Breast epithelium (tissue), 4 donors: ENCODE data around the gene THSD4. TPM values are rescaled to one million over a fixed set of nuclear protein-coding genes. Genes with fewer than 3 reads are reported as not detected.

Experiments
- DNase-seq, 2 donors: peaks; one replicate each; pipeline ENCODE4 v3.0.0-alpha.2; 2019; ENCODE audit warnings: low spot score in 2 of 2
- H3K27ac ChIP-seq, 2 donors: fragments of 200-600 bp; sonication (generic) in 1 of 2; one replicate each; pipeline ENCODE4 v1.5.1; 2016 to 2019; ENCODE audit warnings: mild to moderate bottlenecking in 1 of 2
- H3K27me3 ChIP-seq, 2 donors: fragments of 200-600 bp; sonication (generic) in 1 of 2; one replicate each; pipeline versions ENCODE4 v1.5.1 to v1.6.0; 2017 to 2019; ENCODE audit warnings: control low read depth in 1 of 2, mild to moderate bottlenecking in 1 of 2
- H3K36me3 ChIP-seq: fragments of 200-600 bp; one replicate; pipeline ENCODE4 v1.5.1; 2019
- H3K4me1 ChIP-seq, 2 donors: fragments of 200-600 bp; sonication (generic); one replicate each; pipeline ENCODE4 v1.5.1; 2016 to 2019; ENCODE audit warnings: control low read depth in 1 of 2
- H3K4me3 ChIP-seq, 3 donors: fragments of 200-600 bp; sonication (generic); 1 replicate in 2 of 3; 2 replicates in 1 of 3; pipeline ENCODE4 v1.5.1; 2016 to 2019; ENCODE audit warnings: mild to moderate bottlenecking in 3 of 3, moderate library complexity in 2 of 3
- H3K9me3 ChIP-seq, 2 donors: fragments of 200-600 bp; sonication (generic) in 1 of 2; one replicate each; pipeline ENCODE4 v1.5.1; 2016 to 2019; ENCODE audit warnings: control low read depth in 1 of 2
- POLR2A ChIP-seq: fragments of 450-650 bp; IDR thresholded peaks from one replicate; pipeline ENCODE4 v1.6.1; 2016; ENCODE audit warnings: antibody characterized with exemption, mild to moderate bottlenecking, moderate library complexity
- POLR2AphosphoS5 ChIP-seq, 3 donors: sonication (generic); formaldehyde crosslinking; IDR thresholded peaks; one replicate each; pipeline ENCODE4 v1.6.1; 2017; ENCODE audit warnings: antibody characterized with exemption in 3 of 3
- intact Hi-C: fragments of 100-400 bp; cut with DNase I; formaldehyde crosslinking; loops from one replicate; pipeline ENCODE4 v1.15.1; 2023; ENCODE audit warnings: low total_unique reads
- total RNA-seq, 3 donors: library from RNA; depleted of rRNA; stranded (reverse); fragments of >200 nt; gene quantifications; one replicate each; pipeline ENCODE4 v1.1.0, GENCODE V29; 2016
- TF ChIP-seq, protein P1 (sequence below), 3 donors: fragments of 450-650 bp; IDR thresholded peaks; one replicate each; pipeline ENCODE4 v1.5.1; 2016 to 2017; ENCODE audit warnings: antibody characterized with exemption in 3 of 3, mild to moderate bottlenecking in 3 of 3, moderate library complexity in 3 of 3

Gene THSD4
- total RNA-seq, 3 donors from 2014 or later = 0.64 to 58.7 (median 41.3) TPM

DNA sequence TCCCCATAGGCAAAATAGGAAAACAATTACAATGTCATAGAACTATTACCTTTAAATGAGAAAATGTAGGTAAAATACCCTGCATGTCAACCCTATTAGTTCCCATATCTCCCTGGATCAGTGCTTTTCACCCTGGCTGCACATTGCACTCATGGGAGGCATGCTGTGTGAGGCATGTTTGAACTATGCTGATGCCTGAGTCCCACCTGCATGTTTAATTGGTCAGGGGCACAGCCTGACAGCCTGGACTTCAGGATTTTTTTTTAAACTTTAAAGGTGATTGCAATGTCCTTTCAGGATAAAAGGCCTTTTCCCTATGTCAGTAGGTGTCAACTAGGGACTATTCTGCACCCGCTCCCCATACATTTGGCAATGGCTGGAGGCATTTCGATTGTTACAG, 559.1 kb downstream of the THSD4 start:
- Histone ChIP-seq H3K4me1 (peaks cover 0 to 5% of the 10 kb centered on the region in 2 donors), H3K27me3 (no peaks in the 10 kb centered on the region), H3K27ac (no peak overlapping the region), H3K9me3 (no peaks in the 10 kb centered on the region), H3K4me3 (no peak overlapping the region), H3K36me3 (no peaks in the 10 kb centered on the region)
- intact Hi-C loops = no loop called here
- TF ChIP-seq, protein P1, sequence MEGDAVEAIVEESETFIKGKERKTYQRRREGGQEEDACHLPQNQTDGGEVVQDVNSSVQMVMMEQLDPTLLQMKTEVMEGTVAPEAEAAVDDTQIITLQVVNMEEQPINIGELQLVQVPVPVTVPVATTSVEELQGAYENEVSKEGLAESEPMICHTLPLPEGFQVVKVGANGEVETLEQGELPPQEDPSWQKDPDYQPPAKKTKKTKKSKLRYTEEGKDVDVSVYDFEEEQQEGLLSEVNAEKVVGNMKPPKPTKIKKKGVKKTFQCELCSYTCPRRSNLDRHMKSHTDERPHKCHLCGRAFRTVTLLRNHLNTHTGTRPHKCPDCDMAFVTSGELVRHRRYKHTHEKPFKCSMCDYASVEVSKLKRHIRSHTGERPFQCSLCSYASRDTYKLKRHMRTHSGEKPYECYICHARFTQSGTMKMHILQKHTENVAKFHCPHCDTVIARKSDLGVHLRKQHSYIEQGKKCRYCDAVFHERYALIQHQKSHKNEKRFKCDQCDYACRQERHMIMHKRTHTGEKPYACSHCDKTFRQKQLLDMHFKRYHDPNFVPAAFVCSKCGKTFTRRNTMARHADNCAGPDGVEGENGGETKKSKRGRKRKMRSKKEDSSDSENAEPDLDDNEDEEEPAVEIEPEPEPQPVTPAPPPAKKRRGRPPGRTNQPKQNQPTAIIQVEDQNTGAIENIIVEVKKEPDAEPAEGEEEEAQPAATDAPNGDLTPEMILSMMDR (IDR thresholded peaks at IDR 0.05) = no peak
- TF ChIP-seq POLR2AphosphoS5 (IDR thresholded peaks at IDR 0.05) (no peak), POLR2A (no peak)
- no peak for DNase-seq

DNA sequence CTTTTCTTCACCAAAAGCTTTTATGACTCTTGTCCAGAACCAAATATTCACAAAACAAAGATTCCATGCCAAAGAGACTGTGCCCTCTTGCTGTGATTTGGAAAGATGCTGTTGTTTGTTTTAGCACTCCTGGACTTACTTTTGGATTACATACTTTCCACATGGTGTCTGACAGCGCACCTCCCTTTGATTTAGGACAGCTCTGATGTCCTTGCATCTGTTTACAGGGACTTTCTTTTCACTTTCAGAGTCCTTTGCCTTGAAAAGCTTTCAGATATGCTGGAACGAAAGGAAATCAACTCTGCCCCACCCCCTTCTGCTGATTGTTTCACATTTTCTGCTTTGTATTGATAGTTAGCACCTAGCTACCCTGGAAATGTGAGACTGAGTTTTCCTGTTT, 562.1 kb downstream of the THSD4 start:
- H3K27me3 ChIP-seq = no peaks in the 10 kb centered on the region
- peaks cover 0 to 5% of the 10 kb centered on the region in 2 donors for H3K4me1 ChIP-seq
- TF ChIP-seq POLR2A (no peak), POLR2AphosphoS5 (IDR thresholded peaks at IDR 0.05) (peak in 1 of 3 donors; percentile 16)
- TF ChIP-seq, protein P1 (IDR thresholded peaks at IDR 0.05) = no peak
- H3K27ac ChIP-seq = peak overlapping the region; percentile 5 to 13
- H3K36me3 ChIP-seq = no peaks in the 10 kb centered on the region
- no peak for DNase-seq
- intact Hi-C loops = no loop called here
- H3K9me3 ChIP-seq = no peaks in the 10 kb centered on the region
- no peak overlapping the region for H3K4me3 ChIP-seq

DNA sequence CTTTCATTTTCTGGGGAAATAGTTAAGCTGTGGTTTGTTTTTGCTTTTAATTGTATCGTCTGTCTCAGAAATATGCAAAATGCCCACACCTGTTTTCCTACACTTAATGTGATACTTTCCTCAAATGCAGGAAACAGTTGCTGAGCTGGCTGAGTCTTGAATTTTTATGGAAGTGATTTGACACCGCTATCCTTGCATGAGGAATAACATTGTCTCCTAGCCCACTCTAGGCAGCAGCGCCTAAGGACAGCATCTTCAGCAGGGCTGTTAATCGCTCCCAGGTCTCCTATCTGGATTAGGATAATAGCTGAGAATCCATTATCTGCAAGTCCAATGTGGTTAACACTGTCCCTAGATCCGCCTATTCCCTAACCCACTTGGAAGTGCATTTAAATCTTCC, 562.5 kb downstream of the THSD4 start:
- Histone ChIP-seq H3K4me1 (peaks cover 0 to 5% of the 10 kb centered on the region in 2 donors), H3K27ac (peak overlapping the region; percentile 5 to 34)

DNA sequence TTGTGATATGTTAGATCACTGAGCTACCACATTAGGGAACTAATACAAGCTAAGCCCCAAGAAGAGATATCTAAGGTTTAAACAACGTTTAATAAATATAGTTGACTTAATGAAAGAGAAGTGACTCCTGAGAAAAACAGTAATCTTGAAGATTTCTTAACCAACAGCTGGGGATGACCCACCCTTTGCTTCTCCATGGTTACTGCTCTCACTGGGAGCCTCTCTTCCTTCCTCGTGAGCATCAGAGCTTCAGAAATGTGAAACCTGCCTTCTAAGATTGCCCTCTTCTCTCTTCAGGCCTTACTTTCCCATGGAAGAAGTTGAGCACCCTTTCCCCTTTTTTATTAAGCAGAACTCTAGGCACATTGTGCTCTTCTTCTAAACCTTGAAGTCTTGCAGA, 562.9 kb downstream of the THSD4 start:
- H3K27ac ChIP-seq = peak overlapping the region; percentile 5 to 34
- DNase-seq = no peak
- TF ChIP-seq, protein P1 (IDR thresholded peaks at IDR 0.05) = no peak
- TF ChIP-seq POLR2AphosphoS5 (IDR thresholded peaks at IDR 0.05) = no peak
- TF ChIP-seq POLR2A = no peak
- H3K27me3 ChIP-seq = no peaks in the 10 kb centered on the region
- peaks cover 0 to 5% of the 10 kb centered on the region in 2 donors for H3K4me1 ChIP-seq
- no peaks in the 10 kb centered on the region for H3K36me3 ChIP-seq
- no peak overlapping the region for H3K4me3 ChIP-seq
- no peaks in the 10 kb centered on the region for H3K9me3 ChIP-seq
- intact Hi-C loops = no loop called here

More for the DNA sequence above, 562.5 kb downstream of the THSD4 start:
- Histone ChIP-seq H3K27me3 (no peaks in the 10 kb centered on the region), H3K36me3 (no peaks in the 10 kb centered on the region), H3K9me3 (no peaks in the 10 kb centered on the region), H3K4me3 (no peak overlapping the region)
- no peak for DNase-seq
- TF ChIP-seq POLR2AphosphoS5 (IDR thresholded peaks at IDR 0.05) = no peak
- TF ChIP-seq POLR2A = no peak
- TF ChIP-seq, protein P1 (IDR thresholded peaks at IDR 0.05) = no peak
- intact Hi-C loops = no loop called here

DNA sequence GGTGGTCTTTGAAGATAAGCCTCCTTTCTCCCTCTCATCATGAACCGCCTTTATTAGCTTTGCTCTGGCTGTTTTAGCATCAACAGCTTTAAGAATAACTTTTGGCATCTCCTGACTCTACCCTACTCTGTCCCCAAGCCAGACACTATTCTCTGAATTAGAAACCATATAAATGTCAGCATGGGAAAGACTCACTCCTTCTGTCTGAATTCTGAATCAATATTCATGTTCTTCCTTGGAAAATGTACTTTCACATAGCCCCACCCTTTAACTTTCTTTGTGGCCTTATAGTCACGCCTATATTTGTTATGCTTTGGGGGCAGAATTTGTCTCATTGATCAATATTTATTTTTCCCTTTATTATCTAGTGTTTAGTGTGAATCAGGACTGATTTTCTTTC, 563.3 kb downstream of the THSD4 start:
- Histone ChIP-seq H3K36me3 (no peaks in the 10 kb centered on the region), H3K4me1 (peaks cover 0 to 5% of the 10 kb centered on the region in 2 donors), H3K27ac (peak overlapping the region in 1 of 2 donors; percentile 2), H3K27me3 (no peaks in the 10 kb centered on the region), H3K9me3 (no peaks in the 10 kb centered on the region), H3K4me3 (no peak overlapping the region)
- no peak for DNase-seq
- no peak for TF ChIP-seq POLR2AphosphoS5 (IDR thresholded peaks at IDR 0.05)
- TF ChIP-seq POLR2A = no peak
- TF ChIP-seq, protein P1 (IDR thresholded peaks at IDR 0.05) = no peak
- intact Hi-C loops = no loop called here
